Measurements from ENCODE around the gene MCIDAS.

DNA sequence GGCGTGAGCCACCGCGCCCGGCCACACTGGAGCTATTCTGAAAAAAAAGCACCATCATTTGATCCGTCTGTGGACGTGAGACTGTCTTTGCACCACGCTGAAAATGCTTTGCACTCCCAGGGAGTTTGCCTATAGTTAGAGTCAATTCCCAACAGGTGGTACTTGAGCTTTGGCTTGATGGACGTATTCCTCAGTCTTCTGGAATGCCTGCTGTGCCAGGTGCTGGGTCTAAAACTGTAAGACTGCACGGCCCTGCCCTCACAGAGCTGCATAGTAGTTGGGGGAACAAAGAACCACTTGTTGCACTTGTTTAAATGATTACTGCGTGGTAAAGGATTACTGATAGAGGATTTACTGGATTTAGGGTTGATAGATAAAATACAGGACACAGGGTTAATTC is 9.7 kb upstream of the MCIDAS start:
- TF ChIP-seq, protein P1, sequence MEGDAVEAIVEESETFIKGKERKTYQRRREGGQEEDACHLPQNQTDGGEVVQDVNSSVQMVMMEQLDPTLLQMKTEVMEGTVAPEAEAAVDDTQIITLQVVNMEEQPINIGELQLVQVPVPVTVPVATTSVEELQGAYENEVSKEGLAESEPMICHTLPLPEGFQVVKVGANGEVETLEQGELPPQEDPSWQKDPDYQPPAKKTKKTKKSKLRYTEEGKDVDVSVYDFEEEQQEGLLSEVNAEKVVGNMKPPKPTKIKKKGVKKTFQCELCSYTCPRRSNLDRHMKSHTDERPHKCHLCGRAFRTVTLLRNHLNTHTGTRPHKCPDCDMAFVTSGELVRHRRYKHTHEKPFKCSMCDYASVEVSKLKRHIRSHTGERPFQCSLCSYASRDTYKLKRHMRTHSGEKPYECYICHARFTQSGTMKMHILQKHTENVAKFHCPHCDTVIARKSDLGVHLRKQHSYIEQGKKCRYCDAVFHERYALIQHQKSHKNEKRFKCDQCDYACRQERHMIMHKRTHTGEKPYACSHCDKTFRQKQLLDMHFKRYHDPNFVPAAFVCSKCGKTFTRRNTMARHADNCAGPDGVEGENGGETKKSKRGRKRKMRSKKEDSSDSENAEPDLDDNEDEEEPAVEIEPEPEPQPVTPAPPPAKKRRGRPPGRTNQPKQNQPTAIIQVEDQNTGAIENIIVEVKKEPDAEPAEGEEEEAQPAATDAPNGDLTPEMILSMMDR (IDR thresholded peaks at IDR 0.05), result no peak
- TF ChIP-seq POLR2A (IDR thresholded peaks at IDR 0.05), result no peak

Measured in testis (tissue), 2 donors.